SK-N-SH (cell line): Measurements from ENCODE around the gene PARVB.

Experiments
- CHD2 ChIP-seq: fragments of 150-350 bp; IDR thresholded peaks from 2 replicates; pipeline ENCODE4 v1.6.1; 2018; ENCODE audit warnings: low read length; ENCODE audit not compliant: partially characterized antibody
- EP300 ChIP-seq, 2 experiments: IDR thresholded peaks; 2 replicates each; pipeline versions ENCODE4 v1.4.0 to v1.6.1; 2012; ENCODE audit warnings: borderline replicate concordance in 1 of 2, low read depth in 1 of 2, low read length in 1 of 2
- TF ChIP-seq, protein P1 (sequence below): fragments of 200-600 bp; sonication (generic); IDR thresholded peaks from 2 replicates; pipeline ENCODE4 v1.6.1; 2017; ENCODE audit warnings: antibody characterized with exemption, mild to moderate bottlenecking, moderate library complexity
- TF ChIP-seq, protein P2 (sequence below): IDR thresholded peaks from 2 replicates; pipeline ENCODE4 v1.6.1; 2012; ENCODE audit warnings: mild to moderate bottlenecking, low read depth, low read length, moderate library complexity

DNA sequence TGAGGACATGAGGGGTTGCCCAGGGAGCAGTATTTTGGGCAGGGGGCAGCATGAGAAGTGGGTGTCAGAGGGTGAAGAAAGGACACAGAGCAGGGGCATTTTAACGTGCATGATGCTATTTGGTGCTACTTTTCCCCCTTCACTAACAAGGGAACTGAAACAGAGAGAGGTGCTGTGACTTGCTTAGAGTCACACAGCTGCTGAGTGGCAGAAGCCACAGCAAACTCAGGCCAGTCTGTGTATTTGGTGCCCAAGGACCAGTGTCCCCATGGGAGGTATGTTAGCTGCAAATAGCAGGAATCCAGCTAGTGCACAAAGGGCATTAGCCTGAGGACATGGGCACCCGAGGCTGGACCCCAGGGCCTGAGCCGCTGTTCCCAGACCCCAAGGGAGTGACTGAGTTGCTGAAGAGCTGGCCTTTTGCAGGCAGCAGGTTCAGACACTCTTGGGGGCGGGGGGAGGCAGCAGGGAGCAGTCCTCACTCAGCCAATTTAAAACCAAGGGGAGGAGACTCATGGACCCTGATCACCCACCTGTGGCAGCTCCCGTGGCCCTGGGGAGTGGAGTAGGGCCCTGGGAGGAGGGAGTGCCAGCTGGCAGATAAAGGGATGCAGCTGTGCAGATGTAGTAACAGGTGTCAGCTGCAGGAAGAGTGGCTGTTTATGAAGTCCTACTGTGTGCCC, 171.2 kb downstream of the PARVB start:
- TF ChIP-seq EP300 (IDR thresholded peaks at IDR 0.05; ENCODE audit: borderline replicate concordance in 1 of 2, low read depth in 1 of 2, low read length in 1 of 2) (no peak), CHD2 (no peak)
- TF ChIP-seq, protein P1, sequence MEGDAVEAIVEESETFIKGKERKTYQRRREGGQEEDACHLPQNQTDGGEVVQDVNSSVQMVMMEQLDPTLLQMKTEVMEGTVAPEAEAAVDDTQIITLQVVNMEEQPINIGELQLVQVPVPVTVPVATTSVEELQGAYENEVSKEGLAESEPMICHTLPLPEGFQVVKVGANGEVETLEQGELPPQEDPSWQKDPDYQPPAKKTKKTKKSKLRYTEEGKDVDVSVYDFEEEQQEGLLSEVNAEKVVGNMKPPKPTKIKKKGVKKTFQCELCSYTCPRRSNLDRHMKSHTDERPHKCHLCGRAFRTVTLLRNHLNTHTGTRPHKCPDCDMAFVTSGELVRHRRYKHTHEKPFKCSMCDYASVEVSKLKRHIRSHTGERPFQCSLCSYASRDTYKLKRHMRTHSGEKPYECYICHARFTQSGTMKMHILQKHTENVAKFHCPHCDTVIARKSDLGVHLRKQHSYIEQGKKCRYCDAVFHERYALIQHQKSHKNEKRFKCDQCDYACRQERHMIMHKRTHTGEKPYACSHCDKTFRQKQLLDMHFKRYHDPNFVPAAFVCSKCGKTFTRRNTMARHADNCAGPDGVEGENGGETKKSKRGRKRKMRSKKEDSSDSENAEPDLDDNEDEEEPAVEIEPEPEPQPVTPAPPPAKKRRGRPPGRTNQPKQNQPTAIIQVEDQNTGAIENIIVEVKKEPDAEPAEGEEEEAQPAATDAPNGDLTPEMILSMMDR: no peak
- TF ChIP-seq, protein P2, sequence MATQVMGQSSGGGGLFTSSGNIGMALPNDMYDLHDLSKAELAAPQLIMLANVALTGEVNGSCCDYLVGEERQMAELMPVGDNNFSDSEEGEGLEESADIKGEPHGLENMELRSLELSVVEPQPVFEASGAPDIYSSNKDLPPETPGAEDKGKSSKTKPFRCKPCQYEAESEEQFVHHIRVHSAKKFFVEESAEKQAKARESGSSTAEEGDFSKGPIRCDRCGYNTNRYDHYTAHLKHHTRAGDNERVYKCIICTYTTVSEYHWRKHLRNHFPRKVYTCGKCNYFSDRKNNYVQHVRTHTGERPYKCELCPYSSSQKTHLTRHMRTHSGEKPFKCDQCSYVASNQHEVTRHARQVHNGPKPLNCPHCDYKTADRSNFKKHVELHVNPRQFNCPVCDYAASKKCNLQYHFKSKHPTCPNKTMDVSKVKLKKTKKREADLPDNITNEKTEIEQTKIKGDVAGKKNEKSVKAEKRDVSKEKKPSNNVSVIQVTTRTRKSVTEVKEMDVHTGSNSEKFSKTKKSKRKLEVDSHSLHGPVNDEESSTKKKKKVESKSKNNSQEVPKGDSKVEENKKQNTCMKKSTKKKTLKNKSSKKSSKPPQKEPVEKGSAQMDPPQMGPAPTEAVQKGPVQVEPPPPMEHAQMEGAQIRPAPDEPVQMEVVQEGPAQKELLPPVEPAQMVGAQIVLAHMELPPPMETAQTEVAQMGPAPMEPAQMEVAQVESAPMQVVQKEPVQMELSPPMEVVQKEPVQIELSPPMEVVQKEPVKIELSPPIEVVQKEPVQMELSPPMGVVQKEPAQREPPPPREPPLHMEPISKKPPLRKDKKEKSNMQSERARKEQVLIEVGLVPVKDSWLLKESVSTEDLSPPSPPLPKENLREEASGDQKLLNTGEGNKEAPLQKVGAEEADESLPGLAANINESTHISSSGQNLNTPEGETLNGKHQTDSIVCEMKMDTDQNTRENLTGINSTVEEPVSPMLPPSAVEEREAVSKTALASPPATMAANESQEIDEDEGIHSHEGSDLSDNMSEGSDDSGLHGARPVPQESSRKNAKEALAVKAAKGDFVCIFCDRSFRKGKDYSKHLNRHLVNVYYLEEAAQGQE: no peak
